K562 treated with DMSO at 1 percent for 24 hours (cell line): Measurements from ENCODE around the gene NOSIP. TPM values are rescaled to one million over a fixed set of nuclear protein-coding genes. Genes with fewer than 3 reads are reported as not detected.

Experiments
- total RNA-seq: library from RNA; unstranded; fragments of 300-600 nt; gene quantifications from 2 replicates; pipeline ENCODE4 v1.2.3, GENCODE V29; 2022; ENCODE audit warnings: low read depth; ENCODE audit not compliant: insufficient read depth

NOSIP gene, protein sequence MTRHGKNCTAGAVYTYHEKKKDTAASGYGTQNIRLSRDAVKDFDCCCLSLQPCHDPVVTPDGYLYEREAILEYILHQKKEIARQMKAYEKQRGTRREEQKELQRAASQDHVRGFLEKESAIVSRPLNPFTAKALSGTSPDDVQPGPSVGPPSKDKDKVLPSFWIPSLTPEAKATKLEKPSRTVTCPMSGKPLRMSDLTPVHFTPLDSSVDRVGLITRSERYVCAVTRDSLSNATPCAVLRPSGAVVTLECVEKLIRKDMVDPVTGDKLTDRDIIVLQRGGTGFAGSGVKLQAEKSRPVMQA
- total RNA-seq: 389 and 390 TPM in 2 replicates

DNA sequence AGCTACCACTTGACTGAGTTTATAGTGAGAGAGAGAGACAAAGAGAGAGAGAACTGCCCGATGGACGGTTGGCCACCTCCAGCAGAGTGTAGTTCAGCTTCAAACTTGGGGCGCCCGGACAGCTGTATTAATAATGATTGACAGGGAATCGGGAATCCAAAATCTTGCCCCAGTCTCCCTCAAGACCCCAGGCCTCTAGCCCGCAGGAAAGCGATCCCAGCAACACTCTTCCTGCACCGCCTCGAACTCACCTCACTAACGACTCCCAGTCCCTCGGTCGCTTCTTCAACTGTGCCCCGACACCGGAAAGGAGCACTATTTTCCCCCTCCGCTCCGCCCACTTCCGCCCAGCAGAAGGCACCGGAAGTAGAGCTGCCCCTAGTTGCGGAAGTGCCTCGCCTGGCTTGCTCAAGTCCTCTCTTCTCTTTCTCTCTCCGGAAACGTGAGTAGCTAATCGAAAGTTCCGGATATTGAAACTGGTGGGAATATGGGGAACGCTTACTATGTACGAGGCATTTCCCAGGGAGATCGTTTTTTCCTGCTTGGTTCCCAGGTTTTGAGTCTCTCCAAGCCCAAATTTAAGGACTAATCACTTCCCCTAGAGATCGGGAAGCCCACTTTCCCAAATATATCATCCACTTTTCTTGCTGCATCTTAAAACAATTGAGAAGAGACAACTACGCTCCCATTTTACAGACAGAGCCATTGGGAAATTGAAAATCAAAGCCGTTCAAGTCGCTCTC lies at the start of gene NOSIP:
Gene NOSIP (minus strand): TSS at position 293 of the 743 bp plus-strand sequence. CDS start 19,865 bp downstream, outside the sequence.

DNA sequence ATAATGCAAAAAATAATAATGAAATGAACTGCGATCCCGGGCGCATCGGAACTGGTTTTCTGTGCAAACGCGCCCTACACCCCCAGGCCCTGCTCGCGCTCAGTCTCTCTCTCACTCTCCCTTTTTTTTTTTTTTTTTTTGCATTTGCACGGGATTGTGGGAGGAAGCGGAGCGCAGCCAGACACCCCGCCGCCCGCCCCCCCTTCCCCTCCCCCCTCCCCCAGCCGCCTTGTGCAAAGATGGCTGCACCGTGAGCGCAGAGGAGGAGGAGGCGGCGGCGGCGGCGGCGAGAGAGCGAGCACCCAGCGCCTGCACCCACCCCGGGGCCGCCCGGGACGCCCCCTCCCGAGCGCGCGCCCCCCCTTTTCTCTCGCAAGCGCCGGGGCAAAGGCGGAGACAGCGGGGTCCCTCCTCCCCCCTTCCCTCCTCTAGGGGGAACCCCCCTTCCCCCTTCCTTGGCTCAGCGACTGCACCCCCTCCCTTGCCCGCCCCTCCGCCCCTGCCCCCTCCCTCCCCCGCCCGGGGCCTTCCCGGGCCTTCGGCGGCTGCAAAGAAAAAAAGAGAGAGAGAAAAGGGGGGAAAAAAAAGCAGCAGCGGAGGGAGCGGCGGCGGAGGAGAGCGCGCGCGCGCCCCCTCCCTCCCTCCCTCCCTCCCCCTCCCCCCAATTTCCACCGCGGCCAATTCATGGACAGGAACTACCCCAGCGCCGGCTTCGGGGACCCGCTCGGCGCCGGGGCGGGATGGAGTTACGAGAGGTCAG lies 10.8 kb upstream of the NOSIP start, which contains the start of gene PRR12:
Gene PRR12 (plus strand): TSS at position 212 of the 760 bp plus-strand sequence. CDS start 473 bp downstream, at position 685.

DNA sequence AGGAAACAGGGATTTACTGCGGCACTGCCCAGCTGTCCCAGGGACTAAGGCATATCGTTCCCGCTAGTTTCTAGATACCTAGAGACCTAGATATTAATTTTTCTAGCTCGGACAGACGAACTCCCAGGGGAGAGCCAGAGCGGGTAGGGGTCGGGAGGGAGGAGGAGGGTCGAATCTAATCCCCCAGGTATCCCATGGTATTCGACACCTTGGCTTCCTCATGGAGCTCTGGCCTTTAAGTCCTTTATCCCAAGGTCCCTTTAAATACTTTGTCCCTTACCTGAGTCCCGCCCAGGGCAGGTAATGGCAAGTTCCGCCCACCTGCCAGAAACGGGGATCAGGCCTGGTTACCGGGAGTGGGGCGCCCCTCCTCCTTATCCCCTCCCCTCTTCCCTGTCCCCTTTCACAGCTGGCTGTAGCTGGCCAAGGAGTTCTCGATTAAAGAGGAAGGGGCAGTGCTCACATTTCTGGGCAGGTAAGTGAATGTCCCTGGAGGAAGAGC lies 702 bp upstream of the NOSIP start, which contains the start of gene PRRG2:
Gene PRRG2 (plus strand): TSS at position 310 of the 502 bp plus-strand sequence. CDS start 1,904 bp downstream, outside the sequence.

Other genes starting within 250 kb of the NOSIP start
- 30.7 and 44.8 TPM in 2 replicates for gene CD37, start 245.2 kb downstream of the NOSIP start, total RNA-seq
- 14.9 and 17.3 TPM in 2 replicates for gene TEAD2, start 218.1 kb downstream of the NOSIP start, total RNA-seq
- 1.6 and 2.1 TPM in 2 replicates for gene DKKL1, start 216.7 kb downstream of the NOSIP start, total RNA-seq
- 0.87 and 3.0 TPM in 2 replicates for gene KASH5, start 192.3 kb downstream of the NOSIP start, total RNA-seq
- not detected in 2 replicates for gene PTH2, start 157.1 kb downstream of the NOSIP start, total RNA-seq
- gene GFY, start 155.2 kb downstream of the NOSIP start, total RNA-seq: 0.27 and 0.44 TPM in 2 replicates
- 13.7 and 13.9 TPM in 2 replicates for gene SLC17A7, start 139.0 kb downstream of the NOSIP start, total RNA-seq
- gene PIH1D1, start 128.7 kb downstream of the NOSIP start, total RNA-seq: 161 and 190 TPM in 2 replicates
- 39.6 and 44.0 TPM in 2 replicates for gene ALDH16A1, start 127.3 kb downstream of the NOSIP start, total RNA-seq
- 14.1 and 27.0 TPM in 2 replicates for gene FLT3LG, start 106.3 kb downstream of the NOSIP start, total RNA-seq
- gene RPL13A, start 92.9 kb downstream of the NOSIP start, total RNA-seq: 8,520 and 8,538 TPM in 2 replicates
- gene RPS11, start 84.1 kb downstream of the NOSIP start, total RNA-seq: 6,778 and 6,779 TPM in 2 replicates
- 9.5 and 12.6 TPM in 2 replicates for gene FCGRT, start 67.9 kb downstream of the NOSIP start, total RNA-seq
- gene RCN3, start 52.6 kb downstream of the NOSIP start, total RNA-seq: 7.0 and 7.2 TPM in 2 replicates
- gene PRRG2, start 760 bp upstream of the NOSIP start, total RNA-seq: 0.47 and 0.51 TPM in 2 replicates
- 18.3 and 18.5 TPM in 2 replicates for gene PRR12, start 10.6 kb upstream of the NOSIP start, total RNA-seq
- 42.8 and 46.4 TPM in 2 replicates for gene RRAS, start 59.6 kb upstream of the NOSIP start, total RNA-seq
- gene SCAF1, start 61.7 kb upstream of the NOSIP start, total RNA-seq: 76.9 and 81.6 TPM in 2 replicates
- 116 and 131 TPM in 2 replicates for gene IRF3, start 85.3 kb upstream of the NOSIP start, total RNA-seq
- gene BCL2L12, start 85.4 kb upstream of the NOSIP start, total RNA-seq: 269 and 286 TPM in 2 replicates
- 183 and 212 TPM in 2 replicates for gene PRMT1, start 96.7 kb upstream of the NOSIP start, total RNA-seq
- gene ADM5, start 109.0 kb upstream of the NOSIP start, total RNA-seq: 9.0 and 9.7 TPM in 2 replicates
- gene CPT1C, start 110.6 kb upstream of the NOSIP start, total RNA-seq: 7.8 and 8.0 TPM in 2 replicates
- gene TSKS, start 182.8 kb upstream of the NOSIP start, total RNA-seq: 5.6 and 8.6 TPM in 2 replicates
- gene AP2A1, start 186.4 kb upstream of the NOSIP start, total RNA-seq: 168 and 176 TPM in 2 replicates
- 6.3 and 14.1 TPM in 2 replicates for gene FUZ, start 232.7 kb upstream of the NOSIP start, total RNA-seq
- 94.0 and 104 TPM in 2 replicates for gene MED25, start 237.7 kb upstream of the NOSIP start, total RNA-seq